Panc1 (cell line): ENCODE measurements around the gene ZNF559. TPM values are rescaled to one million over a fixed set of nuclear protein-coding genes. Genes with fewer than 3 reads are reported as not detected.

Experiments used
- ATAC-seq: fragments of 200-7000 bp; cut with Tn5 transposase; 2 replicates; pipeline ENCODE4 v1.9.1; 2020; ENCODE audit warnings: mild to moderate bottlenecking, moderate library complexity
- BruUV-seq: library from RNA; stranded (reverse); fragments of 400-500 nt; replicated peaks from 2 replicates; lab custom pipeline; 2021; lab: Mats Ljungman, UMichigan
- CTCF ChIA-PET: fragments of 300-600 bp; sonication (Branson Sonifier 250); formaldehyde crosslinking; loops from one replicate; lab custom pipeline; 2022; ENCODE audit warnings: antibody characterized with exemption; lab: Charles Lee
- POLR2A ChIA-PET: fragments of 300-600 bp; sonication (Branson Sonifier 250); formaldehyde crosslinking; loops from one replicate; lab custom pipeline; 2022; ENCODE audit warnings: antibody characterized with exemption; lab: Charles Lee
- DNase-seq: peaks from one replicate; pipeline ENCODE4 v3.0.0-alpha.2; 2010; ENCODE audit warnings: low read depth, low spot score
- H3K27ac ChIP-seq: 2 replicates; pipeline ENCODE4 v1.5.1; 2011; ENCODE audit warnings: mild to moderate bottlenecking, low read length, inconsistent platforms
- H3K27me3 ChIP-seq: fragments of 200-500 bp; sonication (Bioruptor generic); 2 replicates; pipeline ENCODE4 v1.6.0; 2014; ENCODE audit warnings: low read length, inconsistent platforms; ENCODE audit not compliant: control insufficient read depth, insufficient read depth
- H3K36me3 ChIP-seq: fragments of 200-500 bp; sonication (Bioruptor generic); 2 replicates; pipeline ENCODE4 v1.5.1; 2014; ENCODE audit warnings: inconsistent platforms, mild to moderate bottlenecking, low read length, moderate library complexity; ENCODE audit not compliant: control insufficient read depth, insufficient read depth
- H3K4me1 ChIP-seq: 2 replicates; pipeline ENCODE4 v1.5.1; 2011; ENCODE audit warnings: inconsistent platforms, mild to moderate bottlenecking, low read length, moderate library complexity; ENCODE audit not compliant: control insufficient read depth, insufficient read depth
- H3K4me3 ChIP-seq, 2 experiments: 2 replicates each; pipeline ENCODE4 v1.5.1; 2011 to 2012; ENCODE audit warnings: low read depth in 2 of 2, low read length in 2 of 2, mild to moderate bottlenecking in 2 of 2, inconsistent platforms in 1 of 2, moderate library complexity in 1 of 2
- H3K9me3 ChIP-seq: fragments of 200-500 bp; sonication (Bioruptor generic); 2 replicates; pipeline ENCODE4 v1.5.1; 2014; ENCODE audit warnings: low read depth, mild to moderate bottlenecking, inconsistent platforms, low read length, moderate library complexity; ENCODE audit not compliant: control insufficient read depth, insufficient read depth
- CTCF ChIP-seq: fragments of 450-650 bp; IDR thresholded peaks from 2 replicates; pipeline ENCODE4 v1.5.1; 2017; ENCODE audit warnings: mild to moderate bottlenecking
- POLR2AphosphoS5 ChIP-seq: IDR thresholded peaks from 2 replicates; pipeline ENCODE4 v1.6.1; 2012; ENCODE audit warnings: mild to moderate bottlenecking, low read depth, low read length, moderate library complexity
- REST ChIP-seq, 2 experiments: IDR thresholded peaks; 2 replicates each; pipeline ENCODE4 v1.6.1; 2011 to 2012; ENCODE audit warnings: low read depth in 2 of 2, control low read depth in 1 of 2, low read length in 1 of 2, mild to moderate bottlenecking in 1 of 2, moderate library complexity in 1 of 2; ENCODE audit not compliant: insufficient read depth in 1 of 2
- SIN3A ChIP-seq: IDR thresholded peaks from 2 replicates; pipeline ENCODE4 v1.6.1; 2012; ENCODE audit warnings: low read depth, mild to moderate bottlenecking, low read length, moderate library complexity, borderline replicate concordance; ENCODE audit not compliant: insufficient read depth
- TCF7L2 ChIP-seq: IDR thresholded peaks from 2 replicates; pipeline ENCODE4 v1.6.1; 2011; ENCODE audit warnings: mild to moderate bottlenecking, low read depth, low read length, inconsistent platforms
- in situ Hi-C: cut with HindIII; loops from 2 replicates; pipeline ENCODE4 v1.10.0; 2016; ENCODE audit warnings: low sequenced_read_pairs, low pct_unique_long_range_greater_than_20kb
- intact Hi-C: fragments of 100-400 bp; cut with micrococcal nuclease; formaldehyde crosslinking; loops from one replicate; pipeline ENCODE4 v1.10.0; 2022; ENCODE audit not compliant: unreplicated experiment
- total RNA-seq: library from RNA; stranded (reverse); gene quantifications from one replicate; pipeline ENCODE4 v1.2.1, GENCODE V29; 2021; ENCODE audit not compliant: unreplicated experiment

Gene ZNF559
- total RNA-seq, 1 experiment from 2014 or later = 8.1 TPM

- no peak overlapping the region for H3K4me3 ChIP-seq
- in situ Hi-C loops (no loop called here), intact Hi-C loops (loop anchor here (10.0 kb wide), 1 partner anchor 105 kb away; the partner anchor contains the start of gene ZNF266)
- CTCF ChIA-PET = no interaction called here
- no peak overlapping the region for H3K27ac ChIP-seq
- no peaks in the 10 kb centered on the region for H3K27me3 ChIP-seq
- H3K9me3 ChIP-seq = peaks cover 49% of the 10 kb centered on the region; the same call in 1 of the 2 replicates
- DNase-seq (no peak), ATAC-seq (no peak)
- TF ChIP-seq SIN3A (no peak), REST (IDR thresholded peaks at IDR 0.05; ENCODE audit: insufficient read depth in 1 of 2, low read depth in 2 of 2, low read length in 1 of 2) (no peak), CTCF (no peak), TCF7L2 (no peak), POLR2AphosphoS5 (no peak)
- no peaks in the 10 kb centered on the region for H3K4me1 ChIP-seq
- POLR2A ChIA-PET = no interaction called here
- no peaks in the 10 kb centered on the region; the same call in 1 of the 2 replicates for H3K36me3 ChIP-seq
- no TSS peak for BruUV-seq
Observed at GRCh38 chr19:9329999-9330398, 6.0 kb downstream of the ZNF559 start.

GRCh38 chr19:9342610-9343304 lies 18.8 kb downstream of the ZNF559 start:
- in situ Hi-C loops (no loop called here), intact Hi-C loops (no loop called here)
- DNase-seq = no peak
- no peaks in the 10 kb centered on the region; the same call in 1 of the 2 replicates for H3K36me3 ChIP-seq
- TF ChIP-seq CTCF = no peak
- no peak for TF ChIP-seq REST (IDR thresholded peaks at IDR 0.05; ENCODE audit: insufficient read depth in 1 of 2, low read depth in 2 of 2, low read length in 1 of 2)
- TF ChIP-seq SIN3A = no peak
- TF ChIP-seq TCF7L2 = no peak
- TF ChIP-seq POLR2AphosphoS5 = no peak
- no TSS peak for BruUV-seq
- no peak overlapping the region for H3K27ac ChIP-seq
- no peak overlapping the region for H3K4me3 ChIP-seq
- H3K9me3 ChIP-seq = peaks cover 77% of the 10 kb centered on the region
- no peak for ATAC-seq
- H3K27me3 ChIP-seq = no peaks in the 10 kb centered on the region
- no peaks in the 10 kb centered on the region for H3K4me1 ChIP-seq
- ChIA-PET POLR2A (no interaction called here), CTCF (no interaction called here)
